Smooth muscle cell (in vitro differentiated cells): Measurements from ENCODE around the gene SLFNL1. TPM values are rescaled to one million over a fixed set of nuclear protein-coding genes. Genes with fewer than 3 reads are reported as not detected.

Experiments used
- DNase-seq: peaks from one replicate; lab custom pipeline; 2025; ENCODE audit not compliant: unreplicated experiment; lab: John Stamatoyannopoulos, UW
- H2AFZ ChIP-seq: fragments of 200-600 bp; sonication (generic); 2 replicates; pipeline ENCODE4 v1.6.0; 2016; ENCODE audit warnings: antibody characterized with exemption, low read depth, mild to moderate bottlenecking
- H3F3A ChIP-seq: fragments of 200-600 bp; sonication (generic); 2 replicates; pipeline ENCODE4 v1.6.0; 2017; ENCODE audit warnings: antibody characterized with exemption, low read depth
- H3K27ac ChIP-seq: fragments of 200-600 bp; sonication (generic); 2 replicates; pipeline ENCODE4 v1.5.1; 2016; ENCODE audit warnings: low read depth, mild to moderate bottlenecking
- H3K27me3 ChIP-seq: fragments of 200-600 bp; sonication (generic); 2 replicates; pipeline ENCODE4 v1.6.1; 2016; ENCODE audit warnings: low read depth, mild to moderate bottlenecking
- H3K36me3 ChIP-seq: fragments of 200-600 bp; sonication (generic); 2 replicates; pipeline ENCODE4 v1.5.1; 2016; ENCODE audit warnings: low read depth
- H3K4me1 ChIP-seq: fragments of 200-600 bp; sonication (generic); 2 replicates; pipeline ENCODE4 v1.5.1; 2016; ENCODE audit warnings: low read depth
- H3K4me2 ChIP-seq: fragments of 200-600 bp; sonication (generic); 2 replicates; pipeline ENCODE4 v1.6.0; 2016; ENCODE audit warnings: mild to moderate bottlenecking
- H3K4me3 ChIP-seq: fragments of 200-600 bp; sonication (generic); 2 replicates; pipeline ENCODE4 v1.5.1; 2016; ENCODE audit warnings: mild to moderate bottlenecking
- H3K79me2 ChIP-seq: fragments of 200-600 bp; sonication (generic); 2 replicates; pipeline ENCODE4 v1.6.0; 2016; ENCODE audit warnings: low read depth, mild to moderate bottlenecking
- H3K9ac ChIP-seq: fragments of 200-600 bp; sonication (generic); 2 replicates; pipeline ENCODE4 v1.6.0; 2016; ENCODE audit warnings: low read depth
- H3K9me3 ChIP-seq: fragments of 200-600 bp; sonication (generic); replicated peaks from 2 replicates; pipeline ENCODE4 v1.5.1; 2016; ENCODE audit warnings: low read depth
- H4K20me1 ChIP-seq: fragments of 200-600 bp; sonication (generic); 2 replicates; pipeline ENCODE4 v1.6.0; 2016; ENCODE audit warnings: low read depth
- CTCF ChIP-seq: fragments of 200-600 bp; sonication (generic); IDR thresholded peaks from 2 replicates; pipeline ENCODE4 v1.5.1; 2017; ENCODE audit warnings: borderline replicate concordance, mild to moderate bottlenecking, antibody characterized with exemption; ENCODE audit not compliant: insufficient read depth, poor library complexity, severe bottlenecking
- WGBS: methylation state at CpG from one replicate; pipeline ENCODE4 v1.1.7; 2016; ENCODE audit warnings: low lambda C conversion rate; 5-methylcytosine and 5-hydroxymethylcytosine counted together
- polyA plus RNA-seq: library from polyadenylated mRNA; unstranded; fragments of >200 nt; fragmentation: Nextera tagmentation; extraction: Ambion mirVana; gene quantifications from 2 replicates; pipeline ENCODE4 v1.2.1, GENCODE V29; 2016
- total RNA-seq: library from RNA; depleted of rRNA; stranded (reverse); fragments of >200 nt; gene quantifications from 2 replicates; pipeline ENCODE4 v1.2.3, GENCODE V29; 2014

Gene SLFNL1
- total and polyA plus RNA-seq, 2 experiments from 2014 or later = 0.22 to 0.58 TPM

GRCh38 chr1:41015281-41015896 is 6.1 kb downstream of the SLFNL1 start:
- no peak overlapping the region for H3K27ac ChIP-seq
- no peak overlapping the region for H3K9ac ChIP-seq
- no peak for TF ChIP-seq CTCF
- H3K4me2 ChIP-seq = no peak overlapping the region
- H3K79me2 ChIP-seq = no peaks in the 10 kb centered on the region
- no peaks in the 10 kb centered on the region for H3K9me3 ChIP-seq
- H3F3A ChIP-seq = no peaks in the 10 kb centered on the region
- 90% methylated on average over 5 of the region's 5 CpGs for WGBS
- H3K4me1 ChIP-seq = no peaks in the 10 kb centered on the region
- H2AFZ ChIP-seq = no peak overlapping the region
- H3K27me3 ChIP-seq = no peaks in the 10 kb centered on the region
- peaks cover 12% of the 10 kb centered on the region for H4K20me1 ChIP-seq
- H3K36me3 ChIP-seq = no peaks in the 10 kb centered on the region
- DNase-seq = no peak
- no peak overlapping the region for H3K4me3 ChIP-seq

GRCh38 chr1:41014871-41015270 is 6.7 kb downstream of the SLFNL1 start:
- Histone ChIP-seq H3K9me3 (no peaks in the 10 kb centered on the region), H3K79me2 (no peaks in the 10 kb centered on the region), H3K27ac (no peak overlapping the region), H2AFZ (no peak overlapping the region), H3K4me3 (no peak overlapping the region), H3K4me1 (no peaks in the 10 kb centered on the region), H3K4me2 (no peak overlapping the region), H3K9ac (no peak overlapping the region), H3K27me3 (no peaks in the 10 kb centered on the region), H4K20me1 (peaks cover 12% of the 10 kb centered on the region), H3K36me3 (peaks cover 2% of the 10 kb centered on the region), H3F3A (no peaks in the 10 kb centered on the region)
- no peak for DNase-seq
- 84% methylated on average over 8 of the region's 8 CpGs for WGBS
- no peak for TF ChIP-seq CTCF

GRCh38 chr1:41013796-41014195 is 7.7 kb downstream of the SLFNL1 start:
- Histone ChIP-seq H2AFZ (no peak overlapping the region), H4K20me1 (peaks cover 12% of the 10 kb centered on the region)

More at GRCh38 chr1:41013796-41014195, 7.7 kb downstream of the SLFNL1 start:
- H3K4me3 ChIP-seq = no peak overlapping the region
- no peak for TF ChIP-seq CTCF
- no peak overlapping the region for H3K4me2 ChIP-seq
- DNase-seq = no peak
- no peaks in the 10 kb centered on the region for H3K27me3 ChIP-seq
- no peaks in the 10 kb centered on the region for H3K9me3 ChIP-seq
- no peak overlapping the region for H3K9ac ChIP-seq
- H3K27ac ChIP-seq = no peak overlapping the region
- WGBS = 87% methylated on average over 7 of the region's 7 CpGs
- peaks cover 13% of the 10 kb centered on the region for H3K36me3 ChIP-seq
- H3K4me1 ChIP-seq = no peaks in the 10 kb centered on the region
- no peaks in the 10 kb centered on the region for H3F3A ChIP-seq
- no peaks in the 10 kb centered on the region for H3K79me2 ChIP-seq
